Measurements from ENCODE around the gene CYP27C1.
"Not testable (repeated sequence)": the region's sequence is repeated elsewhere in the genome, so short reads cannot be mapped to it uniquely, and the experiment has no call there.

Gene CYP27C1

GRCh38 chr2:127169066-127169660, 50.9 kb downstream of the CYP27C1 start:
- no peak for DNase-seq

GRCh38 chr2:127166231-127166860, 53.8 kb downstream of the CYP27C1 start:
- DNase-seq, result no peak

DNA sequence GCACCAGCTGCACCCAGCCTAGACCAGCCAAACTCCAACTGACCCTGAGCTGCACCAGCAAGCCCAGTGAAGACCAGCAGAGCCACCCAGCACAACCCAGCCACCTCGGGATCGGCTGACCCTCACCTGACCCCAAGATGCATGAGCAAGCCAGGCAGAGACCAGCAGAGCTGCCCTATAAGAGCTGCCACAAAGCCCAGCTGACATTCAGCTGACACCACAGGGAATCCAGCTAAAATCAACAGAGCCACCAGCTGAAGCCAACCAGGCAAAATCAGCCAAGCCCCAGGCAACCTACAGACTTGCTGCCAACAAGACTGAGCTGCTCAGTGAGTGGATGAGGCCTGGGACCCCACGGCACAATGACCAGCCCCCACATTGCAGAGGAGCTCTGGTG, 54.6 kb downstream of the CYP27C1 start:
- DNase-seq, result no peak

DNA sequence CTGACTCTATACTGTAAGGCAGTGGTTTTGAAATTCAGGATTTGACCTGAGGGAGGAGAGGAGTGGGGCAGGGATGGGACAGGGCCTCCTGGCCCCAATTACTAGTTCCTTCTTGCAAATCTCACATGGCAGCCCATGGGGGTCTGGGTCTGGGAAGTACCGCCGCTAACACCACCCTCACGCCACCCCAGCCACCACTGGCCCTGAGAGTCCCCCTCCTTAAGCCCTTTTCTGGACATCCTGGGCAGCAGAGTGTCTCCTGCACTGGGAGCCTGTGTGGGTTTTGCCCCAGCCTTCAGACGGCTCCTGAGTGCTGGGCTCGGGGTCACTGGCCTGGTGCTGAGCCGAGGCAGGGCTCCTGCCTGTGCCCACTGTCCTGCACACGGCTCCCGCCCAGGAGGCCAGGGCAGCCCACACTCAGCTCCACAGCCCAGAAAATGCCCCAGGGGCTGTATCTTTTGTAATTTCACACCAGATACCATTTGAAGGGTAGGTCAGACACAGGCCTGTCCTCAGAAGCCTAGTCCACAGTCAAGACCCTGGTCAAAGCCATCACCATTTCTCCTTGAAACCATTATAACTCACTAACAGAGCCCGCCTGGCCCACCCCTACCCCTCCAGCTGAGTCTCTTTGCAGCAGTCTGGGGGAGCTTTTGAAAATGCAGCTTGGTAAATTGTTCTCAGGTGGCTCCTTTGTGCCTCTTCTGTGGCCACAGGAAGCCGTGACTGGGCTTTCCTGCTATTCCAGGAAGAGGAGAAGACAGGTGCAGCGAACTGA, 55.1 kb downstream of the CYP27C1 start:
- DNase-seq, result no peak

GRCh38 chr2:127163921-127164320, 56.2 kb downstream of the CYP27C1 start:
- no peak for DNase-seq

DNA sequence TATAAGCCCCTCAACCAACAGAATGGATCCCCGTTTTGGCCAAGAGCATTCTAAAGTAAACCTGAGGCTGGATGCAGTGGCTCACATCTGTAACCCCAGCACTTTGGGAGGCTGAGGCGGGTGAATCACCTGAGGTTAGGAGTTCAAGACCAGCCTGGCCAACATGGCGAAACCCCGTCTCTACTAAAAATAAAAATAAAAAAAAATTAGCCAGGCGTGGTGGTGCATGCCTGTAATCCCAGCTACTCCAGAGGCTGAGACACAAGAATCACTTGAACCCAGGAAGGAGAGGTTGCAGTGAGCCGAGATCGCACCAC, 57.1 kb downstream of the CYP27C1 start:
- not testable (repeated sequence) for DNase-seq

DNA sequence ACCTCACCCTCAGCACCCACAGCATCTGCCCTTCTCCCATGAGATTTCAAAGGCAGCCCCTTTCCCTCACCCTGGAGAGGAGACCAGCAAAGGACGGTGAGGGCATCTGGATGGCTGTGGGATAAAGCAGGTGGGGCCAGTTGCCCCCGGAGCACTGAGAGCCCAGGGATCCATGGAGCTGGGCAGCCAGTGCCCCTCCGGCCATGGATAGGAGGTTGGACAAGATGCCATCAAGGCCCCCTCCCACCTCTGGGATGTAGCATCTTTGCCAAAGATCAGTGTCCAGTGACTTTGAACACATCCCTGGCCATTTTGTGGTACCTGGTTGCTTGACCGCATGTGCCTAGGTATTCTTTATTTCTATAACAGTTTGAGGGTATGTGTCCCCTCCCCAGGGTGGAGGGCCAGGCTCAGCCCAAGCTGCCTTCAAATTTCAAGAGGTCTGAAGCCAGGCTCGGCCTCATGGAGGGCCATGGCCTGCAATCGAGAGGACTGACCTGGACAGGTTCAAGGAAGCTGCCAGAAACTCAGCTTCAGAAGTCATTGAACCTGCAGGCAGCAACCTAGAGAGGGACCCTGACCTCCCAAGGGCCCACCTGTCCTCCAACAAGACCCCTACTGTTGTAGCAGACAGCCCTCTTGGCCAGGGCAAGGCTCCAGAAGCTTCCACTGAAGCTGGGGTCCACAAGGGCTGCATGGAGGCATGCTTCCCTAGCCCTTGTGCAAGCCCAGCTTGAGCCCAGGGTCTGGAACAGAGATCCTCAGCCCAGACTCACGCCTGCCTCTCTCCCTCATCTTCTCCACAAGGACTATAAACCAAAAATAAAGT, 57.6 kb downstream of the CYP27C1 start:
- no peak for DNase-seq

- no peak for DNase-seq
Measured at GRCh38 chr2:127161176-127162136, 58.6 kb downstream of the CYP27C1 start.

GRCh38 chr2:127160676-127161075, 59.4 kb downstream of the CYP27C1 start:
- DNase-seq, result no peak

DNA sequence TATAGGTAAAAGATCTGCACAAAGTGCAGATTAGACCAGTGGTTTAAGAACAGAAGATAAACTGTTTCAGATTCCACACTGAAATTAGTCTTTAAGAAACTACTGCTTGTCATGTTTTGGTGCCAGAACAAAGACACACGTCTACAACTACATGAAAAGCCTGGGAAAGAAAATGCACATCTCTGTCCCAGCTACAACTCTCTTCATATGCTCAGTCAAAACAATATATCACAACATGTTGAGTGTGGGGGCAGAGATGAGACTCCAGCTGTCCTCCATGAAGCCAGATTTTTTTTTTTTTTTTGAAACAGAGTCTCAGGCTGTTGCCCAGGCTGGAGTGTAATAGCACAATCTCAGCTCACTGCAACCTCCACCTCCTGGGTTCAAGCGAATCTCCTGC, 60.6 kb downstream of the CYP27C1 start:
- no peak for DNase-seq

GRCh38 chr2:127158614-127159290, 61.3 kb downstream of the CYP27C1 start:
- DNase-seq, result no peak

DNA sequence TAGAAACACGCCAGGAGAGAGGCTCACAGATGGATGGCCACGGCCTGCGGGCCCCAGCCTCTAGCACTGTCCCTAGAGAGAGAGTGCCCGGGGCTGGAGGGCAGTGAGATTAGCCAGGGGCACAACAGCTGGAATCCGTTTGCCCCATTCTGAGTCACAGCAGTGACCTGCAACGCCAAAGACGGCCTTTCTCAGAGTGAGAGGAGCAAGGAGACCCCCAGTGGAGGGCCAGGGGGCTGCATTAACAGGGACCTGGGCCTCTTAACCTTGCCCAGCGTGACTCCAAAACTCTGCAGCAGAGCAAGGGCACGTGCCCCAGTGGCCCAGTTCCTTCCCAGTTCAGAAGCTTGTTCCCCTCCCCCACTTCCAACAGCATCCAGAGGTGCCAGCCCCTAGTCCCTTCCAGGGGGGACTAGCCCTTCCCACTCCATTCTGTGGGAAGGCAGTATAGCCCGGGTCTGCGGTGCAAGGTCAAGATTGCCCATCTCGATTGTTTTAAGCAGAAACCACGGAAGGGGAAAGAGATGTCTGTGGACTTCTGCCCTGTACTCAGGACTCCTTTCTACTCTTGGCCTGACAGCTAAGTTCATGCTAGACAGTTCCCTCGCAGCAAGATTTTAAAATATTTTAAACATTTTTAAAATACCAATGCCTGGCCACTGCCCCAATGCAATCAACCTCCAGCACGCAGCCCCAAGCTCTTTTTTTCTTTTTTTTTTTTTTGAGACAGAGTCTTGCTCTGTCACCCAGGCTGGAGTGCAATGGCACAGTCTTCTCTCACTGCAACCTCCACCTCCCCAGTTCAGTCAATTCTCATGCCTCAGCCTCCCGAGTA, 62.2 kb downstream of the CYP27C1 start:
- DNase-seq, result peak; percentile 23

DNA sequence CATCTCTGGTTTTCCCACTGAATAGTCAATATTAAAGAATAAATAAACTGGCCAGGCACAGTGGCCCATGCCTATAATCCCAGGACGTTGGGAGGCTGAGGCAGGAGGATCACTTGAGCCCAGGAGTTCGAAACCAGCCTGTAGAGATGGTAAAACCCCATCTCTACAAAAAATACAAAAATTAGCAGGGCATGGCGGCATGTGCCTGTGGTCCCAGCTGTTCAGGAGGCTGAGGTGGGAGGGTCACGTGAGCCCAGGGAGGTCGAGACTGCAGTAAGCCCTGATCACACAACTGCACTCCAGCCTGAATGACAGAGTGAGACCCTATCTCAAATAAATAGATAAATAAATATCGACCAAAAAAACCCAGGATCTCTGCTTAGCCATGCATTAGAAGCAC, 63.0 kb downstream of the CYP27C1 start:
- no peak for DNase-seq

DNA sequence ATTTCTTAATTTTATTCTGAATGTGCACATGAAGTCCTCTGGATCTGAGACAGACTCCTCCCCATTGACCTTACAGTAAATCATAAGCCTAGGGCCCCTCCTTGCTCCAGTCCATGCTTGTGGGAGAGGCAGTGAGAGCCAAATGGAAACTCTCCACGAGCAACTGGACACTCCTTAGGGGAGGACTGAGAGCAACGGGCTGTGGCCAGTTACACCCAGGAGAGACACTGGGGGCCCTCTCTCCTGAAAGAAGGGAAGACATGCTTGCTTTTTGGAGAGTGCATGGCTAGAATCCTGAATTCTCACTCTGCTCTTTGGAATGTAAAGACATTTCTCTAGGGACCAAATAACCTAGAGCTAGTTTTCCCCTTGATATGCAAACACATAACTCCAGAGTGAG, 64.2 kb downstream of the CYP27C1 start:
- DNase-seq, result no peak

- DNase-seq, result no peak
Measured at GRCh38 chr2:127155028-127155581, 65.0 kb downstream of the CYP27C1 start.

DNA sequence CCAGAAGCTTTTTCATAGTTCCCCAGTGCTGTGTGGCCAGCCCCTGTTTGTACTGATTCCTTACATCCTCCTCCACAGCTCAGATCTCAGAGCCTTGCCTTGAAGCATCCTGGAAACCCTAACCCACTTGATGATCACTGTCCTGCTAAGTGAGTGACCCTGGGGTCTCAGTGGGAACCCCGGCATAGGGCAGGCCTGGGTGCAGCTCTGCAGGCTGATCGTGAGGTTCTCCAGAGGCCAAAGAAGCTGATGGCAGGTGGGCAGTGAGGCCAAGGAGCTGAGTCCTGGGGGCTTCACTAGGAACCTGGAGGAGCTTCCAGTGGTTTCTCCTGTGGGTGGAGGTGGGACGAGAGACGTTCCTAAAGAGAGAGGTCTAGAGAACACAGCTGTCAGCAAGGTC, 65.7 kb downstream of the CYP27C1 start:
- DNase-seq, result no peak

DNA sequence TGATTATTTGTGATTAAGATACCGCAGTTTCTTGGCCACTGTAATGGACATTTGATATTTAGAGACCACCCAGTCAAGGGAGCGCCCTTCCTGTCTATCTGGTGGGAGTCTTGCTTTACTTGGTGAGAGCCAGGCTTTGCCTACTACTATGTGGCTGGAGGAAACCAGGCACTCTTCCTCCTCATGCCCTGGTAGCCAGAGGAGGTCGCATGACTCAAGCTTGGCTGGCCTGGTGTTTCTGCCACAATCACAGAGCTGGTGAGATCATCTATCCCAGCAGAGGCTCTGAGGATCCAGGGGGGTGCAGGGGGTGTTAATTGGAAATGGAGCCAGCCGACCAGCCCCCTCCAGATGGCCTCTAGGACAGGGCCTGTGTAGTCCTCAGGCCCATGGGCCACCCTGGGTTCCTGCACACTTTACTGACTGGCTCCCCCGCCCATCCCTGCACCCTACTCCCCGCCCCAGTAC, 66.4 kb downstream of the CYP27C1 start:
- no peak for DNase-seq

DNA sequence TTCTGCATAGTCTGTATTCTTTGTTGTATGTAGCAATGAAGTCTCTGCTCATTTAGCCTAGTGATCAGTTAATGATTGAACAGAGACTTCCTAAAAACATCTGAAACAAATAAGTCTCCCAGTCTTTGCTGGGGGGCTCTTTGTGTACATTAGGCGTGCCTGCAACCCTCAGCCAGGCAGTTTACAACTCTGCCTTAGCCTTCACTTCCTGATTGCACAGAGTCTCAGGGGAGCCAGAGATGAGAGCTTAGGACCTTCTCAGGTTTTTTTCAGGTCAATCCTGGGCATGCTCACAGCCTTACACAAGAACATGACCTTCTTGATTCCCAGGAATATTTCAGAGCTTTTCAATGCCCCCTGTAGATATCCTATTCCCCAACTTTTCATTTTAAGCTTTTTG, 69.1 kb downstream of the CYP27C1 start:
- DNase-seq, result no peak

GRCh38 chr2:127149384-127149783, 70.7 kb downstream of the CYP27C1 start:
- DNase-seq, result no peak

DNA sequence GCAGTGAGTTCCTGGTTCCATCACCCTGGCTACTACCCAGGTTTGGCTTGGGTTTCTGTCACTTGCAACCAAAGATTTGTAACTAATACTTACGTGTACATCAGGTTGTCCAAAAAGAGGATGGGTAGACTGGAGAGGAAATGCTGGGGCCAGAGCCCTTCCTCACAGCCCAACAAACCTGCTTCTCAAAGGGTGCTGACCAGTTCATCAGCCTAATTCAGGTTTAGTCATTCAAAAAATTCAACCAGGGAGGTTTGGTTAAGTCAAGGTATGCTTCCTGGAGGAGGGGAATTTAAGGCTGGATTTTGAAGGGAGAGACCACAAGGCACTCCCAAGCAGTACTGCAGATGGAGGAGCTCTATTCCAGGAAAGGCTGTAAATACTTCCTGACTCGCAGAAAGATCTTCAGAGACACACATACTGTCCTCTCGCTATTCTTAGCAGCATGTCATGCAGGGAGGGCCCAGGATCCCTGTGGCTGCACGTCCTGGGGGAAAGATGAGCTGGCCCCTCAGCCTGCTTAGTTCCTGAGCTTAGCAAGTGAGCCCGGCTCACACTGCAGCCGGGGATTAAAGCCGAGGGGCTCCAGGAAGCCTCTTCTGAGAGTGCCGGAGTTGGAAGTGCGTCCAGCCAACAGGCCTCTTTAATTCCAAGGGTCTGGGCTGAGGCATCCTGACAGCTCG, 73.1 kb downstream of the CYP27C1 start:
- no peak for DNase-seq
